Astrocyte (in vitro differentiated cells and primary cell): ENCODE data around the gene CHMP4B. TPM values are rescaled to one million over a fixed set of nuclear protein-coding genes. Genes with fewer than 3 reads are reported as not detected.
A peak's percentile ranks its signal among the peaks of the same experiment; 100 is the strongest.

Source experiments
- DNase-seq: peaks from one replicate; pipeline ENCODE4 v3.0.0-alpha.2; 2010; ENCODE audit warnings: low read depth
- FAIRE-seq: peaks from 2 replicates; lab custom pipeline; 2011; peaks lifted over from hg19 to GRCh38; lab: Jason Lieb, UNC
- H2AFZ ChIP-seq: 2 replicates; pipeline ENCODE4 v1.6.0; 2012; ENCODE audit warnings: low read depth, low read length, inconsistent platforms
- H3K27ac ChIP-seq: 2 replicates; pipeline ENCODE4 v1.5.1; 2011; ENCODE audit warnings: low read depth, low read length, inconsistent platforms
- H3K27me3 ChIP-seq: 2 replicates; pipeline ENCODE4 v1.6.0; 2011; ENCODE audit warnings: low read length, inconsistent platforms; ENCODE audit not compliant: insufficient read depth
- H3K36me3 ChIP-seq: 2 replicates; pipeline ENCODE4 v1.5.1; 2011; ENCODE audit warnings: low read length, inconsistent platforms; ENCODE audit not compliant: insufficient read depth
- H3K4me1 ChIP-seq: 2 replicates; pipeline ENCODE4 v1.5.1; 2011; ENCODE audit warnings: low read length, inconsistent platforms; ENCODE audit not compliant: insufficient read depth
- H3K4me2 ChIP-seq: 2 replicates; pipeline ENCODE4 v1.6.0; 2012; ENCODE audit warnings: low read length, inconsistent platforms
- H3K4me3 ChIP-seq: 2 replicates; pipeline ENCODE4 v1.5.1; 2011; ENCODE audit warnings: low read depth, mild to moderate bottlenecking, low read length, inconsistent platforms; ENCODE audit not compliant: insufficient read depth
- H3K79me2 ChIP-seq: 2 replicates; pipeline ENCODE4 v1.6.0; 2012; ENCODE audit warnings: mild to moderate bottlenecking, low read length, inconsistent platforms; ENCODE audit not compliant: insufficient read depth
- H3K9ac ChIP-seq: 2 replicates; pipeline ENCODE4 v1.6.0; 2012; ENCODE audit warnings: mild to moderate bottlenecking, low read length, inconsistent platforms
- H3K9me3 ChIP-seq: 2 replicates; pipeline ENCODE4 v1.5.1; 2012; ENCODE audit warnings: low read depth, mild to moderate bottlenecking, low read length, inconsistent platforms; ENCODE audit not compliant: insufficient read depth
- H4K20me1 ChIP-seq: 2 replicates; pipeline ENCODE4 v1.6.0; 2012; ENCODE audit warnings: low read length, inconsistent platforms; ENCODE audit not compliant: insufficient read depth
- H3K27ac Mint-ChIP-seq: one replicate; pipeline ENCODE4 v1.8.0; 2021; ENCODE audit warnings: mild to moderate bottlenecking, mixed read lengths; ENCODE audit not compliant: unreplicated experiment
- H3K27me3 Mint-ChIP-seq: one replicate; pipeline ENCODE4 v1.8.0; 2021; ENCODE audit warnings: low read depth, mixed read lengths; ENCODE audit not compliant: unreplicated experiment
- H3K36me3 Mint-ChIP-seq: one replicate; pipeline ENCODE4 v1.8.0; 2021; ENCODE audit warnings: low read depth, mixed read lengths; ENCODE audit not compliant: unreplicated experiment
- H3K4me1 Mint-ChIP-seq: one replicate; pipeline ENCODE4 v1.8.0; 2021; ENCODE audit warnings: low read depth, mixed read lengths; ENCODE audit not compliant: unreplicated experiment
- H3K4me3 Mint-ChIP-seq: one replicate; pipeline ENCODE4 v1.8.0; 2021; ENCODE audit warnings: mild to moderate bottlenecking, moderate library complexity, mixed read lengths; ENCODE audit not compliant: unreplicated experiment
- H3K9me3 Mint-ChIP-seq: one replicate; pipeline ENCODE4 v1.8.0; 2021; ENCODE audit warnings: mild to moderate bottlenecking, mixed read lengths; ENCODE audit not compliant: unreplicated experiment
- CTCF ChIP-seq: IDR thresholded peaks from 2 replicates; pipeline ENCODE4 v1.5.1; 2011; ENCODE audit warnings: low read depth, mild to moderate bottlenecking, inconsistent platforms, low read length, moderate library complexity; ENCODE audit not compliant: insufficient read depth
- EZH2 ChIP-seq: IDR thresholded peaks from 2 replicates; pipeline ENCODE4 v1.6.1; 2012; ENCODE audit warnings: mild to moderate bottlenecking, low read length, inconsistent platforms; ENCODE audit not compliant: insufficient read depth
- total RNA-seq: library from RNA; stranded (reverse); gene quantifications from 2 replicates; pipeline ENCODE4 v1.2.1, GENCODE V29; 2021

CHMP4B gene
- total RNA-seq, 1 donor from 2014 or later = 90.6 TPM

GRCh38 chr20:33789109-33789857 is 21.9 kb upstream of the CHMP4B start:
- H3K4me3 ChIP-seq = no peak overlapping the region
- peaks cover 7% of the 10 kb centered on the region for H3K36me3 Mint-ChIP-seq
- peak overlapping the region; percentile 60 for H3K9ac ChIP-seq
- H3K4me2 ChIP-seq = peak overlapping the region; percentile 66
- peak overlapping the region; percentile 61 for H3K27ac ChIP-seq
- TF ChIP-seq EZH2 = no peak
- TF ChIP-seq CTCF = no peak
- no peaks in the 10 kb centered on the region for H3K27me3 ChIP-seq
- no peaks in the 10 kb centered on the region for H3K9me3 ChIP-seq
- H3K4me1 ChIP-seq = peaks cover 15% of the 10 kb centered on the region
- H4K20me1 ChIP-seq = no peaks in the 10 kb centered on the region
- H3K9me3 Mint-ChIP-seq = no peaks in the 10 kb centered on the region
- peak overlapping the region; percentile 51 for H2AFZ ChIP-seq
- DNase-seq (peak; percentile 95), FAIRE-seq (peak; percentile 43)
- H3K79me2 ChIP-seq = no peaks in the 10 kb centered on the region
- H3K27ac Mint-ChIP-seq = peak overlapping the region; percentile 77
- peaks cover 8% of the 10 kb centered on the region for H3K27me3 Mint-ChIP-seq
- H3K36me3 ChIP-seq = no peaks in the 10 kb centered on the region
- no peak overlapping the region for H3K4me3 Mint-ChIP-seq
- H3K4me1 Mint-ChIP-seq = peaks cover 16% of the 10 kb centered on the region

- no peaks in the 10 kb centered on the region for H3K79me2 ChIP-seq
- H3K36me3 ChIP-seq = no peaks in the 10 kb centered on the region
- no peak for TF ChIP-seq CTCF
- H3K27me3 ChIP-seq = no peaks in the 10 kb centered on the region
- Mint-ChIP-seq H3K9me3 (no peaks in the 10 kb centered on the region), H3K4me3 (no peak overlapping the region), H3K36me3 (peaks cover 7% of the 10 kb centered on the region), H3K4me1 (peaks cover 16% of the 10 kb centered on the region), H3K27ac (peak overlapping the region; percentile 77), H3K27me3 (peaks cover 5% of the 10 kb centered on the region)
- H4K20me1 ChIP-seq = no peaks in the 10 kb centered on the region
- DNase-seq = no peak
- H3K4me2 ChIP-seq = peak overlapping the region; percentile 66
- no peak overlapping the region for H3K9ac ChIP-seq
- no peaks in the 10 kb centered on the region for H3K9me3 ChIP-seq
- no peak for FAIRE-seq
- H3K27ac ChIP-seq = no peak overlapping the region
- peaks cover 15% of the 10 kb centered on the region for H3K4me1 ChIP-seq
- no peak overlapping the region for H2AFZ ChIP-seq
- H3K4me3 ChIP-seq = no peak overlapping the region
Observed at GRCh38 chr20:33789858-33790182, 21.3 kb upstream of the CHMP4B start.

GRCh38 chr20:33790566-33790965 is 20.6 kb upstream of the CHMP4B start:
- Mint-ChIP-seq H3K4me1 (peaks cover 16% of the 10 kb centered on the region), H3K4me3 (peak overlapping the region; percentile 54), H3K9me3 (no peaks in the 10 kb centered on the region), H3K36me3 (peaks cover 7% of the 10 kb centered on the region), H3K27ac (no peak overlapping the region), H3K27me3 (peaks cover 5% of the 10 kb centered on the region)
- Histone ChIP-seq H3K9ac (no peak overlapping the region), H4K20me1 (no peaks in the 10 kb centered on the region), H3K9me3 (no peaks in the 10 kb centered on the region), H3K4me2 (no peak overlapping the region), H3K79me2 (no peaks in the 10 kb centered on the region), H3K36me3 (no peaks in the 10 kb centered on the region), H3K4me1 (peaks cover 15% of the 10 kb centered on the region), H3K27me3 (no peaks in the 10 kb centered on the region), H3K27ac (no peak overlapping the region), H3K4me3 (no peak overlapping the region), H2AFZ (no peak overlapping the region)
- DNase-seq (no peak), FAIRE-seq (no peak)
- TF ChIP-seq CTCF (no peak), EZH2 (no peak)
